ENCODE data around the gene SKP1. TPM values are rescaled to one million over a fixed set of nuclear protein-coding genes. Genes with fewer than 3 reads are reported as not detected.

SKP1 gene
- polyA plus RNA-seq, 1 of the 3 experiments (the other 2 are of a cell fraction) = 407 TPM

- H3K9me2 ChIP-seq = no peaks in the 10 kb centered on the region
- TF ChIP-seq ELF1 (IDR thresholded peaks at IDR 0.05) (no peak), USF1 (IDR thresholded peaks at IDR 0.05; ENCODE audit: borderline replicate concordance, low read depth) (no peak), POLR2AphosphoS5 (IDR thresholded peaks at IDR 0.05; ENCODE audit: low read depth, low read length) (no peak), RAD21 (IDR thresholded peaks at IDR 0.05; ENCODE audit: low read length) (no peak), IRF3 (IDR thresholded peaks at IDR 0.05; ENCODE audit: low read depth, low read length) (no peak), REST (IDR thresholded peaks at IDR 0.05; ENCODE audit: low read depth, low read length) (no peak), SMC3 (IDR thresholded peaks at IDR 0.05; ENCODE audit: low read depth, low read length) (no peak), USF2 (IDR thresholded peaks at IDR 0.05; ENCODE audit: borderline replicate concordance, low read depth, low read length) (no peak), CTCF (IDR thresholded peaks at IDR 0.05) (no peak), MXI1 (IDR thresholded peaks at IDR 0.05; ENCODE audit: low read depth, low read length) (no peak), YY1 (IDR thresholded peaks at IDR 0.05; ENCODE audit: low read depth) (no peak), RXRA (IDR thresholded peaks at IDR 0.05; ENCODE audit: borderline replicate concordance, low read depth) (no peak), RFX5 (IDR thresholded peaks at IDR 0.05; ENCODE audit: low read length) (no peak), FOXM1 (IDR thresholded peaks at IDR 0.05; ENCODE audit: low read depth) (no peak), FOSL2 (IDR thresholded peaks at IDR 0.05; ENCODE audit: borderline replicate concordance, low read depth) (no peak), PBX3 (IDR thresholded peaks at IDR 0.05) (no peak), GABPA (IDR thresholded peaks at IDR 0.05; ENCODE audit: low read depth) (no peak), SIN3A (IDR thresholded peaks at IDR 0.05; ENCODE audit: borderline replicate concordance, low read depth, low read length) (no peak), JUND (IDR thresholded peaks at IDR 0.05) (no peak), RCOR1 (IDR thresholded peaks at IDR 0.05; ENCODE audit: low read length) (no peak)
- peaks cover 0 to 79% of the 10 kb centered on the region in 2 experiments; a peak in 3 of 4 replicates for H3K4me1 ChIP-seq (ENCODE audit: control insufficient read depth in 1 of 2, insufficient read depth in 2 of 2, low read depth in 1 of 2, low read length in 1 of 2)
- no peaks in the 10 kb centered on the region for H4K20me1 ChIP-seq (ENCODE audit: insufficient read depth)
- no peaks in the 10 kb centered on the region for H3K27me3 ChIP-seq (ENCODE audit: insufficient read depth)
- DNase-seq = no peak
- peaks cover 3% of the 10 kb centered on the region for H3F3A ChIP-seq (replicated peaks; ENCODE audit: insufficient read depth)
- no peak overlapping the region for H3K4me2 ChIP-seq
- ChIA-PET POLR2A (no interaction called here), CTCF (interaction anchor here (3.4 kb wide), 1 partner anchor 10 kb away, joined by 15 read pairs; no protein-coding TSS in a partner anchor)
- H3K4me3 ChIP-seq (ENCODE audit: low read depth in 2 of 2, low read length in 1 of 2) = no peak overlapping the region
- no peaks in the 10 kb centered on the region for H3K36me3 ChIP-seq (replicated peaks in 1 of 2; ENCODE audit: control insufficient read depth in 1 of 2, insufficient read depth in 2 of 2, low read length in 1 of 2)
- no peaks in the 10 kb centered on the region for H3K79me2 ChIP-seq (ENCODE audit: insufficient read depth)
- WGBS (ENCODE audit: low lambda C conversion rate) = 91% methylated on average over 4 of the region's 18 CpGs
- no peaks in the 10 kb centered on the region for H3K9me3 ChIP-seq
- no peak overlapping the region for H2AFZ ChIP-seq (ENCODE audit: low read depth)
- no peak overlapping the region for H3K27ac ChIP-seq (ENCODE audit: low read depth in 2 of 2, low read length in 1 of 2)
- H3K9ac ChIP-seq = no peak overlapping the region
Measured at GRCh38 chr5:134112726-134113362, 63.9 kb downstream of the SKP1 start.
